Stimulated activated CD4-positive, alpha-beta T cell treated with anti-CD3 and anti-CD28 coated beads, Interleukin-2, amount 100 ng/mL, for 4 hours (primary cell): ENCODE results near the gene GALNT17.

Experiments used
- DNase-seq: peaks from one replicate; pipeline ENCODE4 v3.0.0-alpha.2; 2020; ENCODE audit warnings: low read depth

GALNT17 gene

GRCh38 chr7:71504697-71505441 is 372.9 kb downstream of the GALNT17 start:
- DNase-seq = no peak

- no peak for DNase-seq
Measured at GRCh38 chr7:71506822-71507221, 374.9 kb downstream of the GALNT17 start.

- no peak for DNase-seq
Measured at GRCh38 chr7:71507680-71508602, 376.0 kb downstream of the GALNT17 start.

GRCh38 chr7:71509381-71509780 is 377.4 kb downstream of the GALNT17 start:
- DNase-seq = no peak

- no peak for DNase-seq
Measured at GRCh38 chr7:71511361-71511807, 379.4 kb downstream of the GALNT17 start.

GRCh38 chr7:71517940-71518699 is 386.2 kb downstream of the GALNT17 start:
- no peak for DNase-seq

- no peak for DNase-seq
Measured at GRCh38 chr7:71518880-71519279, 386.9 kb downstream of the GALNT17 start.

- DNase-seq = no peak
Measured at GRCh38 chr7:71521506-71521905, 389.6 kb downstream of the GALNT17 start.

- DNase-seq = no peak
Measured at GRCh38 chr7:71526106-71526505, 394.2 kb downstream of the GALNT17 start.

- DNase-seq = no peak
Measured at GRCh38 chr7:71527213-71527612, 395.3 kb downstream of the GALNT17 start.

- DNase-seq = no peak
Measured at GRCh38 chr7:71535616-71536015, 403.7 kb downstream of the GALNT17 start.

GRCh38 chr7:71538210-71538609 is 406.3 kb downstream of the GALNT17 start:
- no peak for DNase-seq

- DNase-seq = no peak
Measured at GRCh38 chr7:71539615-71540014, 407.7 kb downstream of the GALNT17 start.

GRCh38 chr7:71541707-71542353 is 409.9 kb downstream of the GALNT17 start:
- no peak for DNase-seq

- no peak for DNase-seq
Measured at GRCh38 chr7:71543396-71543795, 411.5 kb downstream of the GALNT17 start.

- no peak for DNase-seq
Measured at GRCh38 chr7:71544816-71545215, 412.9 kb downstream of the GALNT17 start.

- DNase-seq = no peak
Measured at GRCh38 chr7:71547426-71547825, 415.5 kb downstream of the GALNT17 start.

- no peak for DNase-seq
Measured at GRCh38 chr7:71548746-71549145, 416.8 kb downstream of the GALNT17 start.

GRCh38 chr7:71553306-71553705 is 421.4 kb downstream of the GALNT17 start:
- DNase-seq = no peak

GRCh38 chr7:71555758-71556157 is 423.8 kb downstream of the GALNT17 start:
- DNase-seq = no peak

- no peak for DNase-seq
Measured at GRCh38 chr7:71558806-71559613, 427.1 kb downstream of the GALNT17 start.
